CD4-positive, alpha-beta T cell (primary cell): ENCODE results near the gene ZNHIT1. TPM values are rescaled to one million over a fixed set of nuclear protein-coding genes. Genes with fewer than 3 reads are reported as not detected.
"Not testable (repeated sequence)": the region's sequence is repeated elsewhere in the genome, so short reads cannot be mapped to it uniquely, and the experiment has no call there.

ENCODE experiments used
- ATAC-seq: fragments of 200-7000 bp; cut with Tn5 transposase; one replicate; pipeline ENCODE4 v1.10.0; 2022; ENCODE audit warnings: mild to moderate bottlenecking; ENCODE audit not compliant: poor library complexity
- CTCF ChIA-PET: fragments of 350-600 bp; sonication (Branson Sonifier 250); formaldehyde crosslinking; loops from one replicate; lab custom pipeline; 2021; ENCODE audit warnings: antibody characterized with exemption, inconsistent platforms; lab: Charles Lee
- POLR2A ChIA-PET: fragments of 350-600 bp; sonication (Branson Sonifier 250); formaldehyde crosslinking; loops from one replicate; lab custom pipeline; 2021; ENCODE audit warnings: antibody characterized with exemption, inconsistent platforms; lab: Charles Lee
- DNase-seq, 14 experiments: peaks; one replicate each; pipeline ENCODE4 v3.0.0-alpha.2; 2013 to 2020; ENCODE audit warnings: mixed read lengths in 2 of 14
- H3K27ac ChIP-seq, 2 donors: one replicate each; pipeline versions ENCODE4 v1.5.1 to v1.7.0; 2013; ENCODE audit warnings: low read length in 2 of 2, low read depth in 1 of 2, mild to moderate bottlenecking in 1 of 2
- H3K27me3 ChIP-seq, 2 experiments: 1 replicate in 1 of 2; 2 replicates in 1 of 2; pipeline versions ENCODE4 v1.6.1 to v1.7.0; 2013; ENCODE audit warnings: low read length in 2 of 2, control low read depth in 1 of 2, mild to moderate bottlenecking in 1 of 2, moderate library complexity in 1 of 2; ENCODE audit not compliant: insufficient read depth in 2 of 2, control insufficient read depth in 1 of 2
- H3K36me3 ChIP-seq: one replicate; pipeline ENCODE4 v1.6.1; 2013; ENCODE audit warnings: low read length, control low read depth; ENCODE audit not compliant: insufficient read depth
- H3K4me1 ChIP-seq: one replicate; pipeline ENCODE4 v1.6.1; 2013; ENCODE audit warnings: low read length, control low read depth; ENCODE audit not compliant: insufficient read depth
- H3K4me3 ChIP-seq: one replicate; pipeline ENCODE4 v1.5.1; 2013; ENCODE audit warnings: mild to moderate bottlenecking, low read length, moderate library complexity
- H3K9me3 ChIP-seq, 2 experiments: 1 replicate in 1 of 2; 2 replicates in 1 of 2; pipeline versions ENCODE4 v1.6.1 to v1.7.0; 2013; ENCODE audit warnings: low read length in 2 of 2, mild to moderate bottlenecking in 2 of 2, control low read depth in 1 of 2, moderate library complexity in 1 of 2; ENCODE audit not compliant: control insufficient read depth in 1 of 2, insufficient read depth in 1 of 2
- H3K27ac Mint-ChIP-seq: one replicate; pipeline ENCODE4 v1.8.0; 2020; ENCODE audit warnings: mixed read lengths
- H3K27me3 Mint-ChIP-seq: one replicate; pipeline ENCODE4 v1.8.0; 2021; ENCODE audit warnings: mixed read lengths
- H3K36me3 Mint-ChIP-seq: one replicate; pipeline ENCODE4 v1.8.0; 2021; ENCODE audit warnings: low read depth, mixed read lengths
- H3K4me1 Mint-ChIP-seq: one replicate; pipeline ENCODE4 v1.8.0; 2021; ENCODE audit warnings: low read depth, mixed read lengths
- H3K4me3 Mint-ChIP-seq: one replicate; pipeline ENCODE4 v1.8.0; 2020; ENCODE audit warnings: mild to moderate bottlenecking, mixed read lengths
- H3K9me3 Mint-ChIP-seq: one replicate; pipeline ENCODE4 v1.8.0; 2020; ENCODE audit warnings: mixed read lengths
- intact Hi-C, 2 experiments: fragments of 100-400 bp; cut with DNase I in 1 of 2; cut with micrococcal nuclease in 1 of 2; formaldehyde crosslinking; loops; one replicate each; pipeline versions ENCODE4 v1.15.1 to v1.9.0; 2023 to 2025; cut with DNase I, micrococcal nuclease
- total RNA-seq, 174 experiments: library from RNA in 2 of 174; stranded (reverse) in 2 of 174; gene quantifications; one replicate each; pipeline ENCODE4 v1.2.3 and lab custom pipeline; 2021 to 2026
- TF ChIP-seq, protein P1 (sequence below): fragments of 200-600 bp; IDR thresholded peaks from one replicate; pipeline ENCODE4 v1.8.0; 2022; ENCODE audit warnings: antibody characterized with exemption, mild to moderate bottlenecking

Gene ZNHIT1
- total RNA-seq, 2 experiments from 2014 or later, result 28.4 to 30.6 TPM

DNA sequence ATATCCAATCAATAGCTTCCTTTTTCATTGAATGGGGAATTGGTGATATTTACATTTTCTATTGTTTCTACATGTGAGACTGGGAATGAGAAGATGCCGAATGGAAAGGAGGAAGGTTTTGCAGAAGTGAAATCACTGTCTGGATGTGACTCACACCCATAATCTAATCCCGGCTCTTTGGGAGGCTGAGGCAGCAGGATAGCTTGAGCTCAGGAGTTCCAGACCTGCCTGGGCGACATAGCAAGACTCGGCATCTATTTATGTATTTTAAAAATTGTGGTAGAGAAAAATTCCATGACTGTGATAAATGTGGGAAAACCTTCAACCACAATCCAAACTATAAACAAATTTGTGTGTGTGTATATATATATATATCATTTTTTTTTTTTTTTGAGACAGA, 37.8 kb downstream of the ZNHIT1 start:
- POLR2A ChIA-PET, result interaction anchor here (1.0 kb wide), 1 partner anchor 12 kb away, joined by 3 read pairs; no protein-coding TSS in a partner anchor
- Mint-ChIP-seq H3K27me3 (peaks cover 5% of the 10 kb centered on the region), H3K4me3 (no peak overlapping the region), H3K36me3 (peaks cover 9% of the 10 kb centered on the region), H3K27ac (no peak overlapping the region), H3K9me3 (no peaks in the 10 kb centered on the region), H3K4me1 (peaks cover 15% of the 10 kb centered on the region)
- Histone ChIP-seq H3K27ac (no peak overlapping the region), H3K4me3 (no peak overlapping the region), H3K4me1 (peaks cover 17% of the 10 kb centered on the region), H3K27me3 (no peaks in the 10 kb centered on the region), H3K9me3 (no peaks in the 10 kb centered on the region), H3K36me3 (no peaks in the 10 kb centered on the region)
- TF ChIP-seq, protein P1, sequence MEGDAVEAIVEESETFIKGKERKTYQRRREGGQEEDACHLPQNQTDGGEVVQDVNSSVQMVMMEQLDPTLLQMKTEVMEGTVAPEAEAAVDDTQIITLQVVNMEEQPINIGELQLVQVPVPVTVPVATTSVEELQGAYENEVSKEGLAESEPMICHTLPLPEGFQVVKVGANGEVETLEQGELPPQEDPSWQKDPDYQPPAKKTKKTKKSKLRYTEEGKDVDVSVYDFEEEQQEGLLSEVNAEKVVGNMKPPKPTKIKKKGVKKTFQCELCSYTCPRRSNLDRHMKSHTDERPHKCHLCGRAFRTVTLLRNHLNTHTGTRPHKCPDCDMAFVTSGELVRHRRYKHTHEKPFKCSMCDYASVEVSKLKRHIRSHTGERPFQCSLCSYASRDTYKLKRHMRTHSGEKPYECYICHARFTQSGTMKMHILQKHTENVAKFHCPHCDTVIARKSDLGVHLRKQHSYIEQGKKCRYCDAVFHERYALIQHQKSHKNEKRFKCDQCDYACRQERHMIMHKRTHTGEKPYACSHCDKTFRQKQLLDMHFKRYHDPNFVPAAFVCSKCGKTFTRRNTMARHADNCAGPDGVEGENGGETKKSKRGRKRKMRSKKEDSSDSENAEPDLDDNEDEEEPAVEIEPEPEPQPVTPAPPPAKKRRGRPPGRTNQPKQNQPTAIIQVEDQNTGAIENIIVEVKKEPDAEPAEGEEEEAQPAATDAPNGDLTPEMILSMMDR, result no peak
- DNase-seq (no peak), ATAC-seq (no peak)
- intact Hi-C loops, result loop anchor here in 1 of 2 experiments (10.0 kb wide), 1 partner anchor 821 kb away; the partner anchor contains the start of gene PPP1R35
- CTCF ChIA-PET, result interaction anchor here (0.5 to 4.1 kb wide), 2 partner anchors 12 to 1806 kb away, joined by 3 to 16 read pairs; no protein-coding TSS in a partner anchor

DNA sequence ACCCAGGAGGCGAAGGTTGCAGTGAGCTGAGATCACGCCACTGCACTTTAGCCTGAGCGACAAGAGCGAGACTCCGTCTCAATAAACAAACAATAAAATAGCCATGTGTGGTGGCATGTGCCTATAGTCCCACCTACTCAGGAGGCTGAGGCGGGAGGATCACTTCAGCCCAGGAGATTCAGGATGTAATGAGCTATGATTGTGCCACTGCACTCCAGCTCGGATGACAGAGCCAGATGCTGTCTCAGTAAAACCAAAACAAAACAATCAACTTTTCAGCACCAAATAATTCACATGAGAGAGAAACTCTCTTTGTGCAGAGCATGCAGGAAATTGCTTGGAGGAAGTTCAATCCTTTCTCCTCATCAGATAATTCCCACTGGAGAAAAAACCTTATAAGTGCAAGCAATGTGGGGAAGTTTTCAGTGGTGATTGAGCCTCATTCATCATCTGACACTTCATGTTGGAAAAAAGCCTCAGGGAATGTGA, 40.3 kb downstream of the ZNHIT1 start:
- Histone ChIP-seq H3K27ac (no peak overlapping the region), H3K4me1 (no peaks in the 10 kb centered on the region), H3K27me3 (no peaks in the 10 kb centered on the region), H3K9me3 (no peaks in the 10 kb centered on the region), H3K4me3 (no peak overlapping the region), H3K36me3 (no peaks in the 10 kb centered on the region)
- Mint-ChIP-seq H3K9me3 (no peaks in the 10 kb centered on the region), H3K27ac (no peak overlapping the region), H3K4me3 (no peak overlapping the region), H3K36me3 (no peaks in the 10 kb centered on the region), H3K27me3 (peaks cover 13% of the 10 kb centered on the region), H3K4me1 (no peaks in the 10 kb centered on the region)
- ChIA-PET CTCF (no interaction called here), POLR2A (interaction anchor here (1.5 kb wide), 1 partner anchor 40 kb away, joined by 3 read pairs; the partner anchor contains the start of genes PLOD3 and ZNHIT1)
- DNase-seq, result no peak
- no peak for ATAC-seq
- TF ChIP-seq, protein P1, result no peak
- intact Hi-C loops, result loop anchor here in 1 of 2 experiments (10.0 kb wide), 1 partner anchor 823 kb away; the partner anchor contains the start of gene PPP1R35

DNA sequence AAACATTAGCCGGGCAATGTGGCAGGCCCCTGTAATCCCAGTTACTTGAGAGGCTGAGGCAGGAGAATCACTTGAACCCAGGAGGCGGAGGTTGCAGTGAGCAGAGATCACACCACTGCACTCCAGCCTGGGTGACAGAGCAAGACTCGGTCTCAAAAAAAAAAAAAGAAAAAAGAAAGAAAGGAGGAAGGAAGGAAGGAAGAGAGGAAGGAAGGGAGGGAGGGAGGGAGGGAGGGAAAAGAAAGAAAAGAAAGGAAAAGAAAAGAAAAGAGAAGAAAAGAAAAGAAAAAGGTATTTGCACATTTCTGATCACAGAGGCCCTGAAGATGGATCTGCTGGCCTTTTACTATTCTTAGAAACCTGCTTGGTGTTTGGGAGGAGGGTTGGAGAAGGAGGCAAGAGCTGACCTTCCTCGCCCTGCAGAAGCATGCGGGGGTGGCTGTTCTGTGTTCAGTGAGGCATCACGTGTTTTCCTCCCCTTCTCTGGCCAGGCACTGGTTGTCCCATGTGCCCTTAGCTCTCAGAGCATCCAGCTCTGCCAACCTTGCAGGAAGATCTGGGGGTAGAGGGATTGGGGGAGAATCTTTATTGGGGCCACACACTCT, 46.2 kb downstream of the ZNHIT1 start:
- H3K4me3 ChIP-seq, H3K9me3 Mint-ChIP-seq, intact Hi-C loops, ATAC-seq, H3K27ac ChIP-seq, H3K36me3 ChIP-seq, H3K27ac Mint-ChIP-seq, DNase-seq, H3K9me3 ChIP-seq, H3K4me1 Mint-ChIP-seq, H3K36me3 Mint-ChIP-seq, H3K4me1 ChIP-seq, H3K27me3 ChIP-seq, POLR2A ChIA-PET, H3K4me3 Mint-ChIP-seq, CTCF ChIA-PET: not testable (repeated sequence)
- peaks cover 17% of the 10 kb centered on the region for H3K27me3 Mint-ChIP-seq
